T-helper 1 cell treated with Interleukin-12 subunit alpha and Interleukin-12 subunit beta and Interleukin-4 antibody, amounts not matched to agents 30 ng/mL and 1 ng/mL, for 36 hours (primary cell): ENCODE results near the gene AKT1S1. TPM values are rescaled to one million over a fixed set of nuclear protein-coding genes. Genes with fewer than 3 reads are reported as not detected.

Experiments used
- total RNA-seq: library from RNA; stranded (reverse); gene quantifications from 2 replicates; pipeline ENCODE4 v1.2.3, GENCODE V29; 2022

AKT1S1 gene
- total RNA-seq, 1 donor from 2014 or later, result 20.4 TPM

Other genes starting within 250 kb of the AKT1S1 start
- 12.0 and 13.0 TPM in 2 replicates for gene RRAS, start 237.2 kb downstream of the AKT1S1 start, total RNA-seq
- 72.1 and 73.2 TPM in 2 replicates for gene SCAF1, start 235.1 kb downstream of the AKT1S1 start, total RNA-seq
- gene IRF3, start 211.5 kb downstream of the AKT1S1 start, total RNA-seq, result 151 and 158 TPM in 2 replicates
- 58.4 and 62.9 TPM in 2 replicates for gene BCL2L12, start 211.4 kb downstream of the AKT1S1 start, total RNA-seq
- gene PRMT1, start 200.1 kb downstream of the AKT1S1 start, total RNA-seq, result 186 and 189 TPM in 2 replicates
- gene ADM5, start 187.8 kb downstream of the AKT1S1 start, total RNA-seq, result 3.9 and 4.4 TPM in 2 replicates
- gene CPT1C, start 186.2 kb downstream of the AKT1S1 start, total RNA-seq, result 4.3 and 5.1 TPM in 2 replicates
- gene TSKS, start 114.0 kb downstream of the AKT1S1 start, total RNA-seq, result 3.5 and 4.0 TPM in 2 replicates
- gene AP2A1, start 110.4 kb downstream of the AKT1S1 start, total RNA-seq, result 72.1 and 74.0 TPM in 2 replicates
- 10.0 and 11.7 TPM in 2 replicates for gene FUZ, start 64.1 kb downstream of the AKT1S1 start, total RNA-seq
- gene MED25, start 59.1 kb downstream of the AKT1S1 start, total RNA-seq, result 57.8 and 59.5 TPM in 2 replicates
- gene PTOV1, start 26.2 kb downstream of the AKT1S1 start, total RNA-seq, result 77.9 and 85.2 TPM in 2 replicates
- 178 and 185 TPM in 2 replicates for gene PNKP, start 9.8 kb downstream of the AKT1S1 start, total RNA-seq
- gene TBC1D17, start 347 bp upstream of the AKT1S1 start, total RNA-seq, result 41.2 and 46.3 TPM in 2 replicates
- gene IL4I1, start 19.5 kb upstream of the AKT1S1 start, total RNA-seq, result 10.3 and 10.4 TPM in 2 replicates
- gene ATF5, start 51.9 kb upstream of the AKT1S1 start, total RNA-seq, result 20.5 and 22.8 TPM in 2 replicates
- gene NUP62, start 52.1 kb upstream of the AKT1S1 start, total RNA-seq, result 149 and 155 TPM in 2 replicates
- not detected in 2 replicates for gene SIGLEC11, start 83.8 kb upstream of the AKT1S1 start, total RNA-seq
- 73.2 and 80.2 TPM in 2 replicates for gene VRK3, start 148.0 kb upstream of the AKT1S1 start, total RNA-seq
- gene ZNF473, start 148.7 kb upstream of the AKT1S1 start, total RNA-seq, result 9.6 and 10.4 TPM in 2 replicates